22Rv1 (cell line): ENCODE measurements around the gene ZNF20.

Experiments
- H3K27ac ChIP-seq: fragments of 450-650 bp; 2 replicates; pipeline ENCODE4 v1.5.1; 2017
- CTCF ChIP-seq: fragments of 450-650 bp; IDR thresholded peaks from 2 replicates; pipeline ENCODE4 v1.5.1; 2017; ENCODE audit warnings: mild to moderate bottlenecking
- ZFX ChIP-seq: fragments of 450-650 bp; IDR thresholded peaks from 2 replicates; pipeline ENCODE4 v1.6.1; 2017; ENCODE audit warnings: antibody characterized with exemption, borderline replicate concordance

Gene ZNF20

GRCh38 chr19:12139885-12140544 lies at the start of gene ZNF20:
TSS of gene ZNF20 (minus strand) at chr19:12140350. CDS start at chr19:12140182, 168 bp downstream.
- TF ChIP-seq CTCF (no peak), ZFX (no peak)
- H3K27ac ChIP-seq = peak within 1 kb of the TSS; percentile 74

- TF ChIP-seq ZFX (no peak), CTCF (no peak)
- no peak overlapping the region for H3K27ac ChIP-seq
These were observed 47.5 kb upstream of the ZNF20 start for GRCh38 chr19:12187625-12188024.

- no peak for TF ChIP-seq ZFX
- no peak for TF ChIP-seq CTCF
- no peak overlapping the region for H3K27ac ChIP-seq
These were observed 40.2 kb upstream of the ZNF20 start for GRCh38 chr19:12180377-12180776.

GRCh38 chr19:12166626-12167025 lies 26.5 kb upstream of the ZNF20 start:
- TF ChIP-seq CTCF = no peak
- no peak overlapping the region for H3K27ac ChIP-seq

- TF ChIP-seq CTCF (no peak), ZFX (no peak)
- H3K27ac ChIP-seq = peak overlapping the region; percentile 91
These were observed 23.7 kb upstream of the ZNF20 start for GRCh38 chr19:12163826-12164225.

- peak within 1 kb of the TSS; percentile 91 for H3K27ac ChIP-seq
- TF ChIP-seq ZFX (no peak), CTCF (no peak)
These were observed 23.0 kb upstream of the ZNF20 start, which contains the start of gene ZNF136 for GRCh38 chr19:12162882-12163806. TSS of gene ZNF136 (plus strand) at chr19:12163096. CDS start at chr19:12163204, 108 bp downstream.

GRCh38 chr19:12162513-12162881 lies 22.3 kb upstream of the ZNF20 start:
- TF ChIP-seq CTCF (no peak), ZFX (no peak)
- H3K27ac ChIP-seq = peak overlapping the region; percentile 91
